Renal pelvis (tissue), 4 donors: ENCODE measurements around the gene TOPAZ1. TPM values are rescaled to one million over a fixed set of nuclear protein-coding genes. Genes with fewer than 3 reads are reported as not detected.
"Not testable (repeated sequence)": the region's sequence is repeated elsewhere in the genome, so short reads cannot be mapped to it uniquely, and the experiment has no call there.

Experiments
- DNase-seq: peaks from one replicate; pipeline ENCODE4 v3.0.0-alpha.2; 2013
- polyA plus RNA-seq, 3 donors: library from polyadenylated mRNA; unstranded; fragments of 120-200 nt; gene quantifications; one replicate each; pipeline ENCODE4 v1.2.1, GENCODE V29; 2013; ENCODE audit not compliant: insufficient read length in 3 of 3

Gene TOPAZ1
- polyA plus RNA-seq, 3 donors = not detected

- no peak for DNase-seq
These were observed 88.8 kb downstream of the TOPAZ1 start for GRCh38 chr3:44330444-44330843.

GRCh38 chr3:44334326-44334725 is 92.6 kb downstream of the TOPAZ1 start:
- no peak for DNase-seq

- DNase-seq = peak; percentile 9
These were observed 95.6 kb downstream of the TOPAZ1 start for GRCh38 chr3:44337248-44337785.

- DNase-seq = peak; percentile 97
These were observed 96.5 kb downstream of the TOPAZ1 start, which contains the start of gene TCAIM for GRCh38 chr3:44338010-44338827. Gene TCAIM, plus strand, starts transcription at chr3:44338766. Its CDS starts 16,017 bp downstream, at chr3:44354783.

- no peak for DNase-seq
These were observed 97.1 kb downstream of the TOPAZ1 start for GRCh38 chr3:44338828-44339127.

GRCh38 chr3:44339181-44340057 is 97.7 kb downstream of the TOPAZ1 start:
- no peak for DNase-seq

- DNase-seq = no peak
These were observed 98.3 kb downstream of the TOPAZ1 start for GRCh38 chr3:44340058-44340395.

- DNase-seq = peak; percentile 61
These were observed 100.6 kb downstream of the TOPAZ1 start for GRCh38 chr3:44342176-44342790.

GRCh38 chr3:44343421-44343820 is 101.7 kb downstream of the TOPAZ1 start:
- no peak for DNase-seq

- DNase-seq = not testable (repeated sequence)
These were observed 104.9 kb downstream of the TOPAZ1 start for GRCh38 chr3:44346590-44346989.

GRCh38 chr3:44348993-44349392 is 107.3 kb downstream of the TOPAZ1 start:
- DNase-seq = no peak

GRCh38 chr3:44353355-44353924 is 111.8 kb downstream of the TOPAZ1 start:
- DNase-seq = no peak

- DNase-seq = no peak
These were observed 113.8 kb downstream of the TOPAZ1 start for GRCh38 chr3:44355362-44356033.

- no peak for DNase-seq
These were observed 117.6 kb downstream of the TOPAZ1 start for GRCh38 chr3:44359146-44359751.

- DNase-seq = no peak
These were observed 121.9 kb downstream of the TOPAZ1 start for GRCh38 chr3:44363591-44363990.

GRCh38 chr3:44365952-44366351 is 124.3 kb downstream of the TOPAZ1 start:
- no peak for DNase-seq

- no peak for DNase-seq
These were observed 133.8 kb downstream of the TOPAZ1 start for GRCh38 chr3:44375450-44375849.
